Endothelial cell of umbilical vein (primary cell): ENCODE data around the gene ATP5PD. TPM values are rescaled to one million over a fixed set of nuclear protein-coding genes. Genes with fewer than 3 reads are reported as not detected.

Experiments
- BruUV-seq: library from RNA; stranded (reverse); fragments of 400-500 nt; replicated peaks from 2 replicates; lab custom pipeline; 2021; lab: Mats Ljungman, UMichigan
- CTCF ChIA-PET: fragments of 300-600, 350-600 bp; sonication (Branson Sonifier 250); formaldehyde crosslinking; loops from one replicate; lab custom pipeline; 2021; ENCODE audit warnings: antibody characterized with exemption, inconsistent platforms; lab: Charles Lee
- POLR2A ChIA-PET: fragments of 300-600, 350-600 bp; sonication (Branson Sonifier 250); formaldehyde crosslinking; loops from one replicate; lab custom pipeline; 2021; ENCODE audit warnings: antibody characterized with exemption, inconsistent platforms; lab: Charles Lee
- DNase-seq: peaks from one replicate; pipeline ENCODE4 v3.0.0-alpha.2; 2011; ENCODE audit warnings: low read depth, low spot score
- FAIRE-seq: peaks from 2 replicates; lab custom pipeline; 2011; peaks lifted over from hg19 to GRCh38; lab: Jason Lieb, UNC
- H2AFZ ChIP-seq: 2 replicates; pipeline ENCODE4 v1.6.0; 2012; ENCODE audit warnings: low read depth, low read length, control low read depth, inconsistent platforms
- H3K27ac ChIP-seq: 2 replicates; pipeline ENCODE4 v1.5.1; 2011; ENCODE audit warnings: low read depth, mild to moderate bottlenecking, control low read depth, low read length, moderate library complexity; ENCODE audit not compliant: insufficient read depth
- H3K27me3 ChIP-seq, 2 experiments: 2 replicates each; pipeline versions ENCODE4 v1.6.0 to v1.6.1; 2011; ENCODE audit warnings: low read length in 2 of 2, mixed read lengths in 1 of 2; ENCODE audit not compliant: control insufficient read depth in 2 of 2, insufficient read depth in 2 of 2
- H3K36me3 ChIP-seq, 2 experiments: 2 replicates in 1 of 2; 3 replicates in 1 of 2; pipeline ENCODE4 v1.5.1; 2011; ENCODE audit warnings: low read length in 2 of 2, mild to moderate bottlenecking in 1 of 2, moderate library complexity in 1 of 2; ENCODE audit not compliant: control insufficient read depth in 2 of 2, insufficient read depth in 2 of 2; ENCODE audit errors: extremely low read depth in 1 of 2
- H3K4me1 ChIP-seq: 3 replicates; pipeline ENCODE4 v1.5.1; 2011; ENCODE audit warnings: mild to moderate bottlenecking, low read length; ENCODE audit not compliant: control insufficient read depth, insufficient read depth; ENCODE audit errors: extremely low read depth
- H3K4me2 ChIP-seq: 2 replicates; pipeline ENCODE4 v1.6.1; 2011; ENCODE audit warnings: low read length, control low read depth, mixed read lengths; ENCODE audit not compliant: insufficient read depth
- H3K4me3 ChIP-seq, 3 experiments: fragments of 200-600 bp in 1 of 3; sonication (generic), shearing (Covaris generic) in 1 of 3; replicated peaks in 1 of 3; 2 replicates each; pipeline ENCODE4 v1.5.1; 2011 to 2016; ENCODE audit warnings: control low read depth in 3 of 3, low read length in 3 of 3, mild to moderate bottlenecking in 2 of 3, inconsistent platforms in 1 of 3, low read depth in 1 of 3, moderate library complexity in 1 of 3; ENCODE audit not compliant: insufficient read depth in 1 of 3
- H3K79me2 ChIP-seq: 2 replicates; pipeline ENCODE4 v1.6.0; 2012; ENCODE audit warnings: low read length, inconsistent platforms; ENCODE audit not compliant: control insufficient read depth, insufficient read depth
- H3K9ac ChIP-seq: replicated peaks from 2 replicates; pipeline ENCODE3; 2011; ENCODE audit warnings: low read length, control low read depth; ENCODE audit not compliant: insufficient read depth; ENCODE audit errors: extremely low read depth
- H3K9me1 ChIP-seq: replicated peaks from 3 replicates; pipeline ENCODE4 v1.6.0; 2011; ENCODE audit warnings: mild to moderate bottlenecking, low read length; ENCODE audit not compliant: control insufficient read depth, insufficient read depth; ENCODE audit errors: extremely low read depth
- H3K9me3 ChIP-seq: replicated peaks from 2 replicates; pipeline ENCODE4 v1.5.1; 2012; ENCODE audit warnings: low read length, inconsistent platforms; ENCODE audit not compliant: control insufficient read depth, insufficient read depth
- H4K20me1 ChIP-seq: replicated peaks from 2 replicates; pipeline ENCODE3; 2011; ENCODE audit warnings: mild to moderate bottlenecking, low read length; ENCODE audit not compliant: control insufficient read depth, insufficient read depth; ENCODE audit errors: extremely low read depth
- CTCF ChIP-seq, 2 donors: IDR thresholded peaks; 1 replicate in 1 of 2; 2 replicates in 1 of 2; pipeline ENCODE4 v1.5.1; 2011; ENCODE audit warnings: low read length in 2 of 2, mild to moderate bottlenecking in 2 of 2, moderate library complexity in 2 of 2, control low read depth in 1 of 2, inconsistent platforms in 1 of 2, low read depth in 1 of 2; ENCODE audit not compliant: insufficient read depth in 1 of 2; ENCODE audit errors: extremely low read depth in 1 of 2
- EZH2 ChIP-seq: IDR thresholded peaks from 2 replicates; pipeline ENCODE4 v1.6.1; 2012; ENCODE audit warnings: borderline replicate concordance, low read depth, mild to moderate bottlenecking, moderate library complexity, low read length, inconsistent platforms; ENCODE audit not compliant: severe bottlenecking
- FOS ChIP-seq: IDR thresholded peaks from 2 replicates; pipeline ENCODE4 v1.6.1; 2011; ENCODE audit warnings: mild to moderate bottlenecking, low read length, moderate library complexity, borderline replicate concordance; ENCODE audit not compliant: insufficient read depth
- GATA2 ChIP-seq: IDR thresholded peaks from 2 replicates; pipeline ENCODE4 v1.7.0; 2011; ENCODE audit warnings: low read depth, mild to moderate bottlenecking, moderate library complexity, mixed read lengths, low read length; ENCODE audit not compliant: insufficient read length, insufficient read depth
- JUN ChIP-seq: IDR thresholded peaks from 2 replicates; pipeline ENCODE4 v1.6.1; 2011; ENCODE audit warnings: borderline replicate concordance, low read depth; ENCODE audit not compliant: insufficient read length, insufficient read depth
- MAX ChIP-seq: IDR thresholded peaks from 2 replicates; pipeline ENCODE4 v1.6.1; 2011; ENCODE audit not compliant: insufficient read depth, insufficient read length
- MYC ChIP-seq: IDR thresholded peaks from one replicate; pipeline ENCODE4 v1.6.1; 2011; ENCODE audit warnings: mild to moderate bottlenecking, low read depth, low read length
- POLR2A ChIP-seq: IDR thresholded peaks from 2 replicates; pipeline ENCODE4 v1.6.1; 2012; ENCODE audit warnings: low read depth, mild to moderate bottlenecking, control low read depth, low read length
- POLR2AphosphoS5 ChIP-seq: IDR thresholded peaks from 2 replicates; pipeline ENCODE4 v1.6.1; 2012; ENCODE audit warnings: low read depth, mild to moderate bottlenecking, control low read depth, low read length, moderate library complexity; ENCODE audit not compliant: insufficient read depth
- dilution Hi-C: fragments of 300-500 bp; cut with MboI; formaldehyde crosslinking; loops from one replicate; pipeline ENCODE4 v1.15.0; 2019; ENCODE audit warnings: low sequenced_read_pairs; ENCODE audit not compliant: extremely low pct_ligation_motif_present
- intact Hi-C: fragments of 100-400 bp; cut with micrococcal nuclease; formaldehyde crosslinking; loops from one replicate; pipeline ENCODE4 v1.10.0; 2022
- polyA plus RNA-seq, 4 experiments: library from polyadenylated mRNA; depleted of rRNA in 3 of 4; stranded (reverse) in 3 of 4; unstranded in 1 of 4; fragments of >200 nt; gene quantifications; 2 replicates each; pipeline versions ENCODE4 v1.2.1 to v1.2.3, GENCODE V29; 2011 to 2012; ENCODE audit warnings: missing spikeins in 1 of 4
- total RNA-seq: library from RNA; stranded (reverse); gene quantifications from 2 replicates; pipeline ENCODE4 v1.2.3, GENCODE V29; 2021

ATP5PD gene
- total and polyA plus RNA-seq, 2 donors (not counting 3 experiments of a cell fraction or from before 2014, with no cell fraction given), result 182 to 200 TPM

- no peak overlapping the region for H3K9ac ChIP-seq
- H3K27me3 ChIP-seq, result no peaks in the 10 kb centered on the region
- H3K79me2 ChIP-seq, result peaks cover 4% of the 10 kb centered on the region
- DNase-seq (no peak), FAIRE-seq (no peak)
- dilution Hi-C loops, result no loop called here
- H3K4me1 ChIP-seq, result no peaks in the 10 kb centered on the region
- no peak for TF ChIP-seq POLR2A
- TF ChIP-seq MAX, result no peak
- no peak for TF ChIP-seq GATA2
- no peak for TF ChIP-seq FOS
- no peak for TF ChIP-seq MYC
- no peak for TF ChIP-seq JUN
- no peak for TF ChIP-seq EZH2
- no peak for TF ChIP-seq CTCF (IDR thresholded peaks at IDR 0.05; ENCODE audit: extremely low read depth in 1 of 2, insufficient read depth in 1 of 2, low read depth in 1 of 2, low read length in 2 of 2)
- no peak for TF ChIP-seq POLR2AphosphoS5
- ChIA-PET POLR2A (no interaction called here), CTCF (interaction anchor here (1.8 to 2.3 kb wide), 3 partner anchors 14 to 41 kb away, joined by 7 to 11 read pairs (median 8); partner anchors contain the start of gene MRPL58)
- H3K4me2 ChIP-seq, result no peak overlapping the region
- no TSS peak for BruUV-seq
- H3K36me3 ChIP-seq, result peaks cover 0 to 32% of the 10 kb centered on the region in 2 experiments
- intact Hi-C loops, result no loop called here
- no peaks in the 10 kb centered on the region for H3K9me3 ChIP-seq
- no peak overlapping the region for H3K27ac ChIP-seq
- H4K20me1 ChIP-seq, result no peaks in the 10 kb centered on the region
- no peak overlapping the region for H2AFZ ChIP-seq
- H3K4me3 ChIP-seq, result no peak overlapping the region
- H3K9me1 ChIP-seq, result no peaks in the 10 kb centered on the region
Measured at GRCh38 chr17:74998783-74999182, 48.0 kb downstream of the ATP5PD start.
